ENCODE measurements around the gene SRSF9.

GRCh38 chr12:120455302-120455701 is 14.2 kb downstream of the SRSF9 start:
- no peak for TF ChIP-seq PCBP1 (IDR thresholded peaks at IDR 0.05; ENCODE audit: borderline replicate concordance, low read depth, low read length)
- TF ChIP-seq, protein P1, sequence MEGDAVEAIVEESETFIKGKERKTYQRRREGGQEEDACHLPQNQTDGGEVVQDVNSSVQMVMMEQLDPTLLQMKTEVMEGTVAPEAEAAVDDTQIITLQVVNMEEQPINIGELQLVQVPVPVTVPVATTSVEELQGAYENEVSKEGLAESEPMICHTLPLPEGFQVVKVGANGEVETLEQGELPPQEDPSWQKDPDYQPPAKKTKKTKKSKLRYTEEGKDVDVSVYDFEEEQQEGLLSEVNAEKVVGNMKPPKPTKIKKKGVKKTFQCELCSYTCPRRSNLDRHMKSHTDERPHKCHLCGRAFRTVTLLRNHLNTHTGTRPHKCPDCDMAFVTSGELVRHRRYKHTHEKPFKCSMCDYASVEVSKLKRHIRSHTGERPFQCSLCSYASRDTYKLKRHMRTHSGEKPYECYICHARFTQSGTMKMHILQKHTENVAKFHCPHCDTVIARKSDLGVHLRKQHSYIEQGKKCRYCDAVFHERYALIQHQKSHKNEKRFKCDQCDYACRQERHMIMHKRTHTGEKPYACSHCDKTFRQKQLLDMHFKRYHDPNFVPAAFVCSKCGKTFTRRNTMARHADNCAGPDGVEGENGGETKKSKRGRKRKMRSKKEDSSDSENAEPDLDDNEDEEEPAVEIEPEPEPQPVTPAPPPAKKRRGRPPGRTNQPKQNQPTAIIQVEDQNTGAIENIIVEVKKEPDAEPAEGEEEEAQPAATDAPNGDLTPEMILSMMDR (CRISPR knock-in tag; IDR thresholded peaks at IDR 0.05): no peak
- TF ChIP-seq, protein P2, sequence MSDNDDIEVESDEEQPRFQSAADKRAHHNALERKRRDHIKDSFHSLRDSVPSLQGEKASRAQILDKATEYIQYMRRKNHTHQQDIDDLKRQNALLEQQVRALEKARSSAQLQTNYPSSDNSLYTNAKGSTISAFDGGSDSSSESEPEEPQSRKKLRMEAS (IDR thresholded peaks at IDR 0.05): no peak
- TF ChIP-seq, protein P3, sequence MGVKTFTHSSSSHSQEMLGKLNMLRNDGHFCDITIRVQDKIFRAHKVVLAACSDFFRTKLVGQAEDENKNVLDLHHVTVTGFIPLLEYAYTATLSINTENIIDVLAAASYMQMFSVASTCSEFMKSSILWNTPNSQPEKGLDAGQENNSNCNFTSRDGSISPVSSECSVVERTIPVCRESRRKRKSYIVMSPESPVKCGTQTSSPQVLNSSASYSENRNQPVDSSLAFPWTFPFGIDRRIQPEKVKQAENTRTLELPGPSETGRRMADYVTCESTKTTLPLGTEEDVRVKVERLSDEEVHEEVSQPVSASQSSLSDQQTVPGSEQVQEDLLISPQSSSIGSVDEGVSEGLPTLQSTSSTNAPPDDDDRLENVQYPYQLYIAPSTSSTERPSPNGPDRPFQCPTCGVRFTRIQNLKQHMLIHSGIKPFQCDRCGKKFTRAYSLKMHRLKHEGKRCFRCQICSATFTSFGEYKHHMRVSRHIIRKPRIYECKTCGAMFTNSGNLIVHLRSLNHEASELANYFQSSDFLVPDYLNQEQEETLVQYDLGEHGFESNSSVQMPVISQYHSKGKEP (CRISPR knock-in tag; IDR thresholded peaks at IDR 0.05): no peak
- no peak for TF ChIP-seq CHD4 (IDR thresholded peaks at IDR 0.05; ENCODE audit: borderline replicate concordance, low read length)
- no peak for TF ChIP-seq REST (IDR thresholded peaks at IDR 0.05; ENCODE audit: borderline replicate concordance in 1 of 2, low read depth in 1 of 2, low read length in 2 of 2)

Data from HepG2 (cell line).